HG03196 (cell line): ENCODE results near the gene NAP1L4.
"Not testable (repeated sequence)": the region's sequence is repeated elsewhere in the genome, so short reads cannot be mapped to it uniquely, and the experiment has no call there.

Experiments used
- ATAC-seq: cut with Tn5 transposase; IDR thresholded peaks from one replicate; pipeline ENCODE4 v1.9.1; 2021; ENCODE audit not compliant: unreplicated experiment

NAP1L4 gene

DNA sequence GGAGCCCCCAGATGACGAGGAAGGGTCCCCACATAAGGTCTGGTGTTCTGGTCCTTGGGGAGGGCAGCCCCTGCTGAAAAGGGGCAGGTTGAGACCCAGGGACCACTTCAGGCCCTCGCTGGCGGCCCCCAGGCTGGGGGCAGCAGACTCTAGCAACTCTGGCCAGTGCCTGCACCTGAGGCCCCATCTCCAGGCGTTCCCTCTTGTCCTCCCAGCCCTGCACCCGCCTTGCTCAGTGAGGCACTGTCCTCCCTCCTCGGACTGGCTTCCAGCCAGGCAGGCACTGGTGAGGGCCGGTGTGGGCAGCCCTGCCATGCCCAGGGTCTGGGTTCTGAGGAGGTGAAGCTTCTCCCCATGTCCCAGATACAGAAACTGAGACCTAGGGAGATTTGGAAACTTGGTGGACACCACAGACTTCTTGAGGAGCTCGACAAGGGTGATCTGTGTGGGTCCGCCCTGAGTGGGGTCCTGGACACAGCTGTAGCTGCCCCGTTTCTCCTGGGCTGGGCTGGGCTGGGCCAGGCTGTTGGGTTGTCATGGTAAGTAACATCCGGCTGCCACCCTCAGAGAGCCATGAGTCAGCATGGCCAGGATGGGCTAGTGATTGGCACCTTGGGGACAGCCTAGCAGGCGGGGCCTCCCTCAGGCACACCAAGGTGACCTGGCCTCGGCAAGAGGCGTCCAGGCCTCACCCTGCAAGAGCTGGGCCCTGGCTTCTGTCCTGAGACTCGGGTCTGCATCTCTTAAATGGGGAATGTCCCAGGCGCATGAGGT lies 51.8 kb downstream of the NAP1L4 start:
- no peak for ATAC-seq

GRCh38 chr11:2938458-2939418 lies 53.4 kb downstream of the NAP1L4 start:
- not testable (repeated sequence) for ATAC-seq

- not testable (repeated sequence) for ATAC-seq
Observed at GRCh38 chr11:2937641-2938457, 54.3 kb downstream of the NAP1L4 start.

DNA sequence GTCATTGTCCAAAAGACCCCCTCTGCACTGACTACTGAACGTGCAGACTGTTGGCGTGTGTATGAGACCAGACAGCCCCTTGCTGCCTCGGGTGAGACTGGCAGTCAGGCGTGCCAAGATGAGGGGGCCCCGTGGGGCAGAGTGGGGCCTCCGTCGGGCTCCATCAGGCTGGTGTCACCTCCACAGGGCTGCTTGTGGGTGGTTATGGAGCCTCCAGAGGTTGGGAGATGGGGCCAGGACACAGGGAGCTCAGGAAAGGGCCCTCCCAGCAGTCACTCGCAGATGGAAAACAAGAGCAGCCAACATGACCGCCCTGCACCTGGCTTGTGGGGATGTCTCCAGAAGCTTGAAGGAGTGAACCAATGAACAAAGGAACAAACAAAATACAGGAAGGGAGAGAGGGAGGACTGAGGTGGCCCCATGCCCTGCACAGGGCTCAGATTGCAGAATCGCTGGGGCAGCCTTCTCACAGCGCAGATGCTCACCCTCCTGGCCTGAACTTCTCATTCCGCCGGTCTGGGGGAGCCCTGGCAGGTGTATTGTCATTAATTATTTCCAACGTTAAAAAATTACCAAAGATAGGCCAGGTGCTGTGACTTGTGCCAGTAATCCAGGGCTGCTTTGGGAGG lies 57.4 kb downstream of the NAP1L4 start:
- no peak for ATAC-seq

- ATAC-seq: no peak
Observed at GRCh38 chr11:2934021-2934550, 58.0 kb downstream of the NAP1L4 start.

- ATAC-seq: peak; percentile 35
Observed at GRCh38 chr11:2933375-2934020, 58.6 kb downstream of the NAP1L4 start.

DNA sequence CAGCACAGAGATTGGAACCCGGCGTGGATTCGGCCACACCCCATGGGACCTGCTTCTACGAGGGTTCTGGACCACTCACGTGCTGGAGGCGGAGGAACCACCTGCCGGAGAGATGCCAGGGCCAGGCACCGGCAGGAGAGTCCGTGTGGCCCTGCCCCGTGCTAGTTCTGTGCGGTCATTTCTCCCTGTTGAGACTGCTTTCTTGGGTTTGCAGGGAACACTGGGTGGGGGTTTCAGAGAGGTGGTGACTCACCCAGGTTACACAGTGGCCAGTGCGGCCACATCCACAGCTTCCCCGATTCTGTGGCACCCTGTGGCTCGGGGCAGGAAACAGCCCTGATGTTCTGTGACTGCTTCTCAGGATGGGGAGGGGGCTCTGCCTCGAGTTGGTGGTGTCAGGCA lies 59.3 kb downstream of the NAP1L4 start:
- ATAC-seq: no peak

DNA sequence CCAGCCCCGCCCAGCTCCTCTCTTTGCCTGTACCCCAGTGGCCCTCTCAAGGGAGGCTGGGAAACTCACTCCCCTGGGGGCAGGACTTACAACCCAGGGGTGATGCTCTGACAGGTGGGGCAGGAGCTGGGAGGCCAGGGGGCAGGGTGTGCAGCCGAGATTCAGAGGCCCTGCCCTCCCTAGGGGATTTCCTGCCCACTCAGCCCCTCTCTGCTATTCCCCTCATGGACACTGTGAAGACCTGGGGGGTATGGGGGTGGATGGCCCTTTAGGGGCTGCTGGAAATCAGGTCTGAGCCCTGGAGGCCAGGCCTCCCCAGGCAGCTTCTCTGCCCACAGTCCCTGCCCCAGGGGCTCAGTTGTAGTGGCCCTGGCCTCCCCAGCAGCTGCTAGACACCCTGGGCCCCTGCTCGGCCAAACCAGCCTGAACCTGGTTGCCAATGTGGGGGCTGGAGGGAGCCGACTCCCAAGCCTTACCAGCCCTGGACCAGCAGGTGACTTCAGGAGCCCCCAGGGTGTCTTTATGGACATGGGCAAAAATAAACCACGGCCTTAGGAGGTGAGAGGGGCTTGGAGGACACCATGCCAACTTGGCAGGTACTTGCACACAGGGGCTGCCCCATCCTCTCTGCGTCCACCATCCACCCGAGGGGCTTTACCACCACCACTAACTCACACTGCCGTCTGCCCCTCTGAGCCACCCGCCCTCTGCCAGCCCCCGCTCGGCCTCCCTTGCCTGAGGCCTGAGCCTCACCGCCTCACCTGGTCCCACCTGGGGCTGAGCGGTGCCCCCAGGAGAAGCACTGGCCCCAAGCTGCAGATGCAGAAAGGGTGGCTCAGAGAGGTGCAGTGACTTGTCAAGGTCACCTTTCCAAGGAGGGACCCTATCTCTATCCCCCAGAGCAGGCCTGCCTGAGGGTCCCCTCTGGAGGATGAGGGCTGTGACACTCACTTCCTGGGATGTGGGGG lies 60.1 kb downstream of the NAP1L4 start:
- no peak for ATAC-seq

GRCh38 chr11:2931420-2931746 lies 60.7 kb downstream of the NAP1L4 start:
- no peak for ATAC-seq

GRCh38 chr11:2930704-2931419 lies 61.3 kb downstream of the NAP1L4 start:
- ATAC-seq: peak; percentile 46

GRCh38 chr11:2929950-2930703 lies 62.0 kb downstream of the NAP1L4 start:
- peak; percentile 29 for ATAC-seq

GRCh38 chr11:2929531-2929949 lies 62.6 kb downstream of the NAP1L4 start:
- ATAC-seq: no peak

GRCh38 chr11:2928605-2929530 lies 63.3 kb downstream of the NAP1L4 start, which contains the start of gene PHLDA2:
Gene PHLDA2 (minus strand): TSS chr11:2929420. CDS start chr11:2929364, 56 bp downstream.
- ATAC-seq: no peak

DNA sequence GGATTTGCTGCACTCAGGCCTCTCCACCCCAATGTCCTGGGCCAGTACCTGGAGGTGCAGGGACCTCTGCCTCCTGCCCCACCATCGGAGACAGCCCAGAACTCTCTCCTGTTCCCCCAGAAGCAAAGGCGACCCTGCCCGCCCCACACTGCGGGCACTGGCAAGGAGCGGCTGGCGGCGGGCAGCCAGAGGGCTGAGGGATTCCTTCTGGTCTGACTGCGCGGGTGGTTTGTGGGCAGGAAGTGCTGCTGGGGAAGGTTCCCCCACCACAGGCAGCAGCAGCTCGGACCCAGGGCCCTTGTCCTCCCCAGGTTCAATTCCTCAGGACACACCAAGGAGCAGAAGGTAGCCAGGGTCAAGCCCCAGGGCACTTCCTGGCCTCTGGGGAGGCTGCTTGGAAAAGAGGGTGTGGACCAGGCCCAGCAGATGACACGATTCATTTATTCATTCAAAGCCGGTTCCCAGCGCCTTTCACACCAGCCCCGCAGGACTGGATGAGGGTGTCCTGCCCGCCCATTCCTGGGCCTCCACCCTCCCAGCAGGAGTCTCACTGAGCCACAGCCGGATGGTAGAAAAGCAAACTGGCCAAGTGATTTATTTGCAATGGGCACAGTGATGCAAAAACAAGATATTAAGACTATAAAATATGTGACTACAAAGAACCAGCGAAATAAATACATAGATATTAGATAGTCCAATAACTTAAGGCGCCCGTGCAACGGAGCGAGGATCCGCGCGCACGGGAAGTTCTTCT lies 64.1 kb downstream of the NAP1L4 start:
- ATAC-seq: no peak

DNA sequence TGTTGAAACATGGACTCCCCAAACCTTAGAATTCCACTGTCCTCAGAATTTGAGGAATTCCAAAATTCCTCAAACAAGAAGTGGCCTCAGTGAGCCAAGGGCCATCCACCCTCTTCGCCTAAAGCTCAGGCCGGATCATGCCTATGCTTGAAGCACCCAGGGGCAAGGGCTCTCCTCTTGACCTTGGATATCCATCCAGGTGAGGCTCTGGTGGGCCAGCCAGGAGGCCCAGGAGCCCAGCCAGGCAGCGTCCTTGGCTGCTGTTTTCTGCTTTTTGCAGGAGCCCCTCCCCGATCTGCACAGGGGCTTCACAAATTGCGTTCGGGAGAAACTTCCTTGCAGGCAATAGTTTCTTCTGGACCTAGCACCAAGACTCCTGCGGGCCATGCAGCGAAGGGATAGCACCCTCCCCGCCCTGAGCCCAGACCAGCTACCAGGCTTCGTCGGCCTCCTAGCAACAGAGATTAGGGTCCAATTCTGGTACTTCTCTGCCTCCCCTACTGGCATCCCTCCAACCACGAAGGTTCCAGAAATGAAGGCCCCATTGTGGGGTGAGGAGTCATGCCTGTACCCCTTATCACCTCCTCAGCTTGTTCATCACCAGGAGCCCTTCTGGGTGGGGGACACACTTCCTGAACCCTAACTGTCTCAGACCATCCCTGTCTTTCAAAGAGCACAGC lies 64.9 kb downstream of the NAP1L4 start:
- ATAC-seq: no peak
